NCI-H2029 treated with DMSO at 0.1 percent for 48 hours (cell line): ENCODE measurements around the gene CRLF3.
"Not testable (repeated sequence)": the region's sequence is repeated elsewhere in the genome, so short reads cannot be mapped to it uniquely, and the experiment has no call there.

ENCODE experiments used
- DNase-seq: peaks from one replicate; lab custom pipeline; 2025; lab: John Stamatoyannopoulos, UW

CRLF3 gene

DNA sequence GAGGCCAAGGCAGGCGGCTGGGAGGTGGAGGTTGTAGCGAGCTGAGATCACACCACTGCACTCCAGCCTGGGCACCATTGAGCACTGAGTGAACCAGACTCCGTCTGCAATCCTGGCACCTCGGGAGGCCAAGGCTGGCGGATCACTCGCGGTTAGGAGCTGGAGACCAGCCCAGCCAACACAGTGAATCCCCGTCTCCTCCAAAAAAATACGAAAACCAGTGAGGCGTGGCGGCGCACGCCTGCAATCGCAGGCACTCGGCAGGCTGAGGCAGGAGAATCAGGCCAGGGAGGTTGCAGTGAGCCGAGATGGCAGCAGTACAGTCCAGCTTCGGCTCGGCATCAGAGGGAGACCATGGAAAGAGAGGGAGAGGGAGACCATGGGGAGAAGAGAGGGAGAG lies 88.1 kb downstream of the CRLF3 start:
- not testable (repeated sequence) for DNase-seq

- DNase-seq, result not testable (repeated sequence)
These were observed 88.8 kb downstream of the CRLF3 start for GRCh38 chr17:30735644-30736043.

DNA sequence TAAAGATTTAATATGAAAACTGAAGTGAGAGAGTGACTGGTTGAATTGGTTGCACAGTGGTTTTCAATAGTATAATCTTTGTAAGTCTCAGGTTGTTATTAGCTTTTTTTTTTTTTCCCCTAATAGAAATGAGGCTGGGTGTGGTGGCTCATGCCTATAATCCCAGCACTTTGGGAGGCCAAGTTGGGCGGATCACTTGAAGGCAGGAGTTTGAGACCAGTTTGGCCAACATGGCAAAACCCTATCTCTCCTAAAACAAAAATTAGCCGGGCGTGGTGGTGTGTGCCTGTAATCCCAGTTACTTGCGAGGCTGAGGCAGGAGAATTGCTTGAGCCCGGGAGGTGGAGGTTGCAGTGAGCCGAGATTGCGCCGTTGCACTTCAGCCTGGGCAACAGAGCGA lies 89.3 kb downstream of the CRLF3 start:
- DNase-seq, result not testable (repeated sequence)

GRCh38 chr17:30734153-30734552 lies 90.3 kb downstream of the CRLF3 start:
- not testable (repeated sequence) for DNase-seq
